Measurements from ENCODE around the gene CFAP47. TPM values are rescaled to one million over a fixed set of nuclear protein-coding genes. Genes with fewer than 3 reads are reported as not detected.
"Not testable (repeated sequence)": the region's sequence is repeated elsewhere in the genome, so short reads cannot be mapped to it uniquely, and the experiment has no call there.

Gene CFAP47
- total RNA-seq, 2 donors from 2014 or later = not detected

- H3K9me3 ChIP-seq = no peaks in the 10 kb centered on the region
- no peaks in the 10 kb centered on the region for H3K36me3 ChIP-seq
- intact Hi-C loops (cut with DNase I) = no loop called here
- no peak overlapping the region for H3K4me3 ChIP-seq
- TF ChIP-seq CTCF (IDR thresholded peaks at IDR 0.05) = no peak
- DNase-seq = no peak
- no peaks in the 10 kb centered on the region for H3K4me1 ChIP-seq
- H3K27me3 ChIP-seq = no peaks in the 10 kb centered on the region
- no peak overlapping the region for H3K27ac ChIP-seq
- H3K9ac ChIP-seq (ENCODE audit: low read depth in 2 of 2, low read length in 2 of 2) = no peak overlapping the region
These were observed 163.7 kb downstream of the CFAP47 start for GRCh38 chrX:36083256-36083655.

- Histone ChIP-seq H3K9me3 (no peaks in the 10 kb centered on the region), H3K27ac (no peak overlapping the region), H3K4me3 (no peak overlapping the region), H3K9ac (ENCODE audit: low read depth in 2 of 2, low read length in 2 of 2) (no peak overlapping the region), H3K36me3 (no peaks in the 10 kb centered on the region), H3K27me3 (no peaks in the 10 kb centered on the region), H3K4me1 (no peaks in the 10 kb centered on the region)
- no peak for DNase-seq
- intact Hi-C loops (cut with DNase I) = no loop called here
- TF ChIP-seq CTCF (IDR thresholded peaks at IDR 0.05) = no peak
These were observed 167.8 kb downstream of the CFAP47 start for GRCh38 chrX:36087366-36087765.

- H3K4me1 ChIP-seq; intact Hi-C loops (cut with DNase I); H3K4me3 ChIP-seq; H3K27ac ChIP-seq; H3K27me3 ChIP-seq; H3K36me3 ChIP-seq; H3K9ac ChIP-seq (ENCODE audit: low read depth in 2 of 2, low read length in 2 of 2); H3K9me3 ChIP-seq; DNase-seq: not testable (repeated sequence)
These were observed 169.4 kb downstream of the CFAP47 start for GRCh38 chrX:36088939-36089338.

GRCh38 chrX:36102425-36102824, 182.9 kb downstream of the CFAP47 start:
- intact Hi-C loops (cut with DNase I) = no loop called here
- TF ChIP-seq CTCF (IDR thresholded peaks at IDR 0.05) = no peak
- no peak overlapping the region for H3K27ac ChIP-seq
- no peaks in the 10 kb centered on the region for H3K9me3 ChIP-seq
- H3K4me1 ChIP-seq = no peaks in the 10 kb centered on the region
- no peak overlapping the region for H3K4me3 ChIP-seq
- no peaks in the 10 kb centered on the region for H3K36me3 ChIP-seq
- H3K9ac ChIP-seq (ENCODE audit: low read depth in 2 of 2, low read length in 2 of 2) = no peak overlapping the region
- H3K27me3 ChIP-seq = no peaks in the 10 kb centered on the region
- no peak for DNase-seq

GRCh38 chrX:36116222-36116621, 196.7 kb downstream of the CFAP47 start:
- DNase-seq = peak; percentile 18
- Histone ChIP-seq H3K4me3 (no peak overlapping the region), H3K9me3 (no peaks in the 10 kb centered on the region), H3K27me3 (no peaks in the 10 kb centered on the region), H3K36me3 (no peaks in the 10 kb centered on the region), H3K27ac (no peak overlapping the region), H3K9ac (ENCODE audit: low read depth in 2 of 2, low read length in 2 of 2) (no peak overlapping the region), H3K4me1 (no peaks in the 10 kb centered on the region)
- no peak for TF ChIP-seq CTCF (IDR thresholded peaks at IDR 0.05)
- intact Hi-C loops (cut with DNase I) = no loop called here

- intact Hi-C loops (cut with DNase I) = no loop called here
- DNase-seq = no peak
- Histone ChIP-seq H3K9me3 (no peaks in the 10 kb centered on the region), H3K4me3 (no peak overlapping the region), H3K27me3 (no peaks in the 10 kb centered on the region), H3K36me3 (no peaks in the 10 kb centered on the region), H3K4me1 (no peaks in the 10 kb centered on the region), H3K27ac (no peak overlapping the region), H3K9ac (ENCODE audit: low read depth in 2 of 2, low read length in 2 of 2) (no peak overlapping the region)
- no peak for TF ChIP-seq CTCF (IDR thresholded peaks at IDR 0.05)
These were observed 239.7 kb downstream of the CFAP47 start for GRCh38 chrX:36159254-36159653.

Measured in colonic mucosa (tissue), 4 donors.